IPS-11a (cell line): ENCODE measurements around the gene TMEM266.
A peak's percentile ranks its signal among the peaks of the same experiment; 100 is the strongest.
"Not testable (repeated sequence)": the region's sequence is repeated elsewhere in the genome, so short reads cannot be mapped to it uniquely, and the experiment has no call there.

Source experiments
- H3K4me3 ChIP-seq: one replicate; pipeline ENCODE4 v1.5.1; 2013; ENCODE audit warnings: low read depth, low read length, control low read depth

Gene TMEM266, protein sequence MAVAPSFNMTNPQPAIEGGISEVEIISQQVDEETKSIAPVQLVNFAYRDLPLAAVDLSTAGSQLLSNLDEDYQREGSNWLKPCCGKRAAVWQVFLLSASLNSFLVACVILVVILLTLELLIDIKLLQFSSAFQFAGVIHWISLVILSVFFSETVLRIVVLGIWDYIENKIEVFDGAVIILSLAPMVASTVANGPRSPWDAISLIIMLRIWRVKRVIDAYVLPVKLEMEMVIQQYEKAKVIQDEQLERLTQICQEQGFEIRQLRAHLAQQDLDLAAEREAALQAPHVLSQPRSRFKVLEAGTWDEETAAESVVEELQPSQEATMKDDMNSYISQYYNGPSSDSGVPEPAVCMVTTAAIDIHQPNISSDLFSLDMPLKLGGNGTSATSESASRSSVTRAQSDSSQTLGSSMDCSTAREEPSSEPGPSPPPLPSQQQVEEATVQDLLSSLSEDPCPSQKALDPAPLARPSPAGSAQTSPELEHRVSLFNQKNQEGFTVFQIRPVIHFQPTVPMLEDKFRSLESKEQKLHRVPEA

DNA sequence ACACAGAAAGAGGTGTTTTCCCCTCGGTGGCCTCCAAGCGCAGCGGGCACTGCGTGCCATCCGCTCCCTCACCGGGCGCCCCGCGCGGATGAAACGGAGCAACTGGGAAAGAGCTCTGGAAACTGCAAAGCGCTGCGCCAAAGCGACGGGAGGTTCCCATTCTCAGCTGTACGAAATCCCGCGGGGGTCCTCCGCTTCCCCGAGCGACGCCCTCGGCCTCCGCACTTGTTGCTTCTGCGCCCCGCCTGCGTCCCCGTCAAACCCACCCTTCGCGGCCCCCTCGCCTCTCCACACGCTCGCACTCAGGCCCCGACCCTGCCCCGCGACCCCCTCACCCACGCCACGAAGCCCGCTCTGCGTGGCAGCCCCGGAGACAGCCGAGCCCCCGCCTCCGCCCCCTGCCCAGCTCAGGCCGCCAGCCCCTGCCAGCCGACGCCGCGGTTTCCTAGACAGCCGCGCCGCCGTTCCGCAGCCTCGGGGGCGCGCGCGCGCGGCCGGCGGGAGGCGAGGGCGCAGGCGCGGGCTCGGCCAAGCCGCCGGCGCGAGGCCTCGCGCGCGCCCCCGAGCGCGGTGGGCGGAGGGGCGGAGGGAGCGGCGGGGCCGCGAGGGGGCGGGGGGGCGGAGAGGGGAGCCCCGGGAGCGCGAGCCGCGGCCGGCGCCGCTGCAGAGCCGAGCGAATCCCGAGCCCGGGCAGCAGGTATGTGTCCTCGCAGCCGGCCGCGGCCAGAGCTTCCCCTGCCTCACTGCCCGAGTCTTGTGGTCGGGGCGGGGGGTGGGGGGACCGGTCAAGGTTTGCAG lies at the start of gene TMEM266:
Gene TMEM266 (plus strand): TSS at position 666 of the 798 bp plus-strand sequence. CDS start 74,279 bp downstream, outside the sequence.
- H3K4me3 ChIP-seq, result peak within 1 kb of the TSS; percentile 61

GRCh38 chr15:76010613-76011012 lies 49.2 kb upstream of the TMEM266 start:
- no peak overlapping the region for H3K4me3 ChIP-seq

DNA sequence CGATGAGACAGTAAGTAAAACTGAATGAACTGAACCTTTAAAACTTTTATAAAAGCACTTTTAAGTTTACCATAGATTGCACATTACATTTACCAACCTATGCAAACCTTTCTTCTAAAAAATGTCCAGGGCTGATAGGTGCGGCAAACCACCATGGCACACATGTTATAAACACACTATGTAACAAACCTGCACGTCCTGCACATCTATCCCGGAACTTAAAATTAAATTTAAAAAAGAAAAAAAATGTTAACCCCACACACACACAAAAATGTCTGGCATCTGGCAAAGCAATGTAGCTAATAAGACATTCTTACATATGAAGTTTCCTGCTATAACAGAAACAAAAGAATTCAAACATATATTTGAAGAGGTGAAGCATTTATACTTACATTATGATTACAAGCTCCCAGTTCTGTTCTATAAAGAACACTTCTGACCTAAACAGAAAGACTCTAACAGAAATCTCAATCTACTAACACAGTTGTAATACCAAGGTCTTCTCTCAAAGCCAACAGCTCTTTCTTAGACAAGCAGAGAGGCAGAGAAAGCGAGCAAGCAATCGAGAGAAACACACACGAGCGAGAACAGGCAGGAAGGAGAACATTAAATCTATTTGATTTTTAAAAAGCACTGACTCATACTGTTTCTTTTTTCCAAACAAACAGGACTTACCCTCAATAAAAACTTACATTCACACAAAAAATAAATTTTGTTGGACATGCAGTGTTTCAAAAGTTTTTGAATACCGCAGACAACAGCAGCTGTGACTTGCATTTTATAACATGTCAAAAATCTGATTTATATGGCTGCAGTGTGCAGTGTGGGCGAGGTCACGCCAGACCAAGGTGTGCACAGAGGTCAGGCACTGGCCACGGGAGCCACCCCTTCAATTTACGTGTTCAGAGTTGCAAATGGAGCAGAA lies 47.9 kb upstream of the TMEM266 start, which contains the start of gene NRG4:
Gene NRG4 (minus strand): TSS at position 798 of the 925 bp plus-strand sequence. CDS start 1,194 bp downstream, outside the sequence.
- H3K4me3 ChIP-seq, result no peak within 1 kb of the TSS

GRCh38 chr15:76013470-76013869 lies 46.3 kb upstream of the TMEM266 start:
- H3K4me3 ChIP-seq, result not testable (repeated sequence)

DNA sequence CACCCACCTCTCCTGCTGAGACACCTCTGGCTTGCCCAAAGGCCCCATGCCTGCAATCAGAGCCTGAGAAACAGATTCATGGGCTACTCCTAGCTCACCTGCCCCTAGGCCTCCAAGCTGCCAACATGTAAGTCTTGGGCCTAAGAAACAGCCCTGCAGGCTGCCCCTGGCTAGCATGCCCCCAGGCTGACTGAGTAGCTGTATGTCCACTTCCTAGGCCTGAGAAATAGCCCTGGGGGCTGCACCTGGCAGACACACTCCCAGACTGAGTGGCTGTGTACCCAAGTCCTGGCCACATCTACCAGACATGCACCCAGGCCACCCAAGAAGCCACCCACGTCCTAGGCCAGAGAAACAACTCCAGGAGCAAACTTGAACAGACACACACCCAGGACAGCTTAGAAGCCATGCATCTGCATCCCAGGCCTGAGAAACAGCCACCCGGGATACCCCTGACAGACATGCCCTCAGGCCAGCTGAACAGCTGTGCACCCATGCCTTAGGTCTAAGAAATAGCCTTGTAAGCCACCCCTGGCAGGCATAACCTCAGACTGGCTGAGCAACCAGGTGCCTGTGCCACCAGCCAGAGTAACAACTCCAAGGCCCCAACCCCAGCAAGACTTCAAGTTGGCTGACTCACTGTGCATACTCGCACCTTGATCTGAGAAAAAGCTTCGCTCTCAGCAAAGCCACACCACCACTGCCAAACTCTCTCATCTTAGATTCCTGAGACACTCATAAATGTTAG lies 35.6 kb upstream of the TMEM266 start:
- no peak overlapping the region for H3K4me3 ChIP-seq

DNA sequence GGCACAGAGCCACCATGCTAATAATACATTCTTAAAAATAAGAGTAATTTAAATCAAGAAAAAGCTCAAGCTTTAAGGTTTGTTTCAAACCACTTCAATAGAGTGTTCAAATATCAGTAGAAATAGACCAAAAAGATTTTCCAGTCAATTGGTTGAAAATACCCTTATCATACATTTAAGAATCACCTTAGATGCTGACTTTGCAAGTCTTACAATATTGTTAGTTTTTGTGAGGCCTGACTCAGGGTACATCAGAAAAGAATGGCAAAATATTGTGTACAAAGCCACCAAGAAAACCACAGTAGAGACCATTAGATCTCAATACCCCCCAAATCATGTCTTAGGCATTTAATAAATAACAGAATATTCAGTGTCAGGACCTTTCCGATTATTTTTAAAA lies 27.7 kb upstream of the TMEM266 start:
- H3K4me3 ChIP-seq, result no peak overlapping the region

DNA sequence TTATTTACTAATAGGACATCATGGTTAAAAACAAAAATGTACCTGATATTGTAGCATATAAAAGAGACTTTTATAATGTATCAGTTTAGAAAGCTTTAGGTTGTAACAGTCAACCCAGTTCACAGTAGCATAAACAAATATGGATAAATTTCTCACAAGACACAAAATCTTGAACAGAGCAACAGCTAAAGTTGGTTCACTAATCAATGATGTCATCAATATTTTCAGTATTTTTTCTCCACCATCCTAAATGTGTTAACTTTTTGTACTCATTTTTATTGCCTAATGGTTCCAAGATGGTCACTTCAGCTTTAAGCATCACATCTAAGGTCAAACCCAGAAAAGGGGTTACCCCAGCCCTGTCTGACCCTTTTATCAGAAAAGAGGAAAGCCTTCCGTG lies 26.3 kb upstream of the TMEM266 start:
- H3K4me3 ChIP-seq, result no peak overlapping the region

- no peak overlapping the region for H3K4me3 ChIP-seq
These were observed 25.7 kb upstream of the TMEM266 start for GRCh38 chr15:76034111-76034510.

- no peak overlapping the region for H3K4me3 ChIP-seq
These were observed 24.2 kb upstream of the TMEM266 start for GRCh38 chr15:76035593-76035992.

DNA sequence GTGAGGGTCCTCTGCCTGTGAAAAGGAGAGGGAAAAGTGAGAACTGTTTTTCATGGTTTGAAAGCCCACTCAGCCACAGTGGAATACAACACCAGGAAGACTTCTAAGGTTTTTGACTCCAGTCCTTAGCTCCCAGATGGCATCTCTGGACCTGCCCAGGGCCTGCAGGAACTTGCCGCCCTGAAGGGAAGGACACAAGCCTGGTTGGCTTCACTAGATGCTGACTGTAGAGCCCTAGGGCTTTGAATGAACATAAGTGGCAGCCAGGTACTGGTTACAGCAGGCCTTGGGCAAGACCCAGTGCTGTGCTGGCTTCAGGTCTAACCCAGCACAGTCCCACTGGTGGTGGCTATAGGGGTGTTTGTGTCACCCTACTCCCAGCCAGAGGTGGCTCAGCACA lies 21.3 kb upstream of the TMEM266 start:
- H3K4me3 ChIP-seq, result no peak overlapping the region

GRCh38 chr15:76054201-76054600 lies 5.6 kb upstream of the TMEM266 start:
- not testable (repeated sequence) for H3K4me3 ChIP-seq

GRCh38 chr15:76056931-76057330 lies 2.9 kb upstream of the TMEM266 start:
- no peak overlapping the region for H3K4me3 ChIP-seq

DNA sequence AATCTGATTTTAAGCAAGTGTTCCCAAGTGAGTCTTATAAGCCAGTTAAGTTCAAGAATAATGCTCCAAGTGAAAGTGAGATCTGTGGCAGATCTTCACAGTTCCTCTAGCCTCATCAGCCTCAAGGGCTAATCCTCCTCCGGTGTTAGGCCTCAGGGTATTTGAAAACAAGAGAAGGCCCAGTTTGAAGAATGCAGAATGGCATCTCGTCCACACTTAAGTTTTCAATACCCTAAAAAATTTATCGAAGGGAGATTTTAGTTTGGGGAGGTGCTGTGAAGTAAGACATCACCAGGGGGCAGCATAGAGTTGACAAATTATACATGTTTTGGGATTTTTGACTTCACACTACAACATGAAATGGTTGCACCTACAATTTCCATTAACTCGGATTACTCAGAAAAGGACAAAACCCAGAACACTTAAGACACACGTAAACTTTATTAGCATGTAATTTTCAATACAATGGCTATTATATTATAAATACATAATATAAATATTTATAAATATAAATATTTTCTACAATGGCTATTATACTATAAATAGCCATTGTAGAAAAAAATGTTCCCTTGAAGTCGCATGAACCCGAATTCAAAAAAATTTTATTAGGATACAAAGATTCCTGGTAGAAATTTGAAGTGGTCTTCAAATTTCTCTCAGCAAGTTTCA lies 2.3 kb upstream of the TMEM266 start:
- H3K4me3 ChIP-seq, result no peak overlapping the region

DNA sequence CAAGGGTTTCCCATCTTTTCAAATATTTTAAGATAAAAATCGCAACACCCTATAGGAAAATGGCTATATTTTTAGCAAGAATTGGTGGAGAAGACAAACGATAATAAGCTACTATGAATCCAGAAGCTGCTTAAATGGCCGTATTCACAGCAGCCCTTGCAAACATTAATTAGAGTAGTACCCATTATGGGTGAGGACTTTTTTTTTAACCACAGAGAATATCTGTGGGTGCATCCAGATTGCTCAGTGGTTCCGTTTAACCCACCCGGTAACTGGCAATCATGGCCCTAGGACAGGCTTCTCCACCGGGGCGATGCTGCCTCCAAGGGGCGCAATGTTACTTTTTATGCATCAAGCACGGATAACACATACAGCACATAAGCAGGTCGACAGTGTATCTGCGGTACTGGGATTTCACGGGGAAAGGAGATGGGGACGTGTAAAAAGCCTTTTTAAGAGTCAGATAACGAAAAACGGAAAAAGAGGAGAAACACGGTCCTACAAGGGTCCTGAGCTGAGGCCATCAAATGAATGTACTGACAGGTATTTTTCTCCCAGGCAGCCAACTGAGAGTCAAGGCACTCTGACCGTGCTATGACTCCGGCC lies 968 bp upstream of the TMEM266 start:
- peak overlapping the region; percentile 61 for H3K4me3 ChIP-seq

DNA sequence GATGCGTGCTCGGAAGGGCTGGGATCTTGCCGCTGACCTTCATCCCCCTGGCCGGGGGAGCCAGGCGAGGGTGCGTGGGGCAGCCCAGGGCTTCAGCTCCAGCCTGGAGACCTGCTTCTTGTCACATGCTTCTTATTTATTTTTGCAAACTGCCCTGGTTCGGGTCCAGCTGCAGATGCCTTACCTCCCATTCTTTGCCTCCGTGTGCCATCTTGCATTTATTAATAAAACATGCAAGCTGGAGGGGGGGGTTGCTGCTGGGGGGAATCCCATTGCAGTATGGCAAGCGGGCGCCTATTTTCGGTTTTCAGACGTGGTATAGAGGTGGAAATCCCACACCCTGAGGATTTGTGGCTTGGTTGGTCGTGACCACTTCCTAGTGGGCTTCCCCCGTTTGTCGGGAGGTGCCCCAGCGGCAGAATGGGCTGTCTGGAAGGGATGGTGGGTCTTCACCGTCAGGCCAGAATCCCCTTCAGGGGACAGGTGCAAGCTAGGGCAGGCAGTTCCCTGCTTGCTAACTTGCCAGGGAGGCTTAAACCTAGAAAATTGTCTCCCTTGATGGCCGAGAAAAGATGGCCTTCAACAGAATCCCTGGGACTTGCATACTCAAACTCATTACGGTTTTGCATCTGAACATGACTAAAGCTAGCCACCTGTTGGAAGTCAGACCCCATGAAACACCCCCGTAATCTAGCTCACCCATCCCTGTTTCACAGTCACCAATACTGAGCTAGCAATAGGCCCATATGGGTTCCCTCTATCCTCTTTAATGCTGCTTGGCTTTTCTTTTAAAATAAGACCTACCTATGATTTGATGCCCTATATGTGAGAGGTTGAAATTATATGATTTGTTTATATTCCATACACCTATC lies 569 bp downstream of the TMEM266 start:
- peak overlapping the region; percentile 61 for H3K4me3 ChIP-seq

- H3K4me3 ChIP-seq, result no peak overlapping the region
These were observed 1.9 kb downstream of the TMEM266 start for GRCh38 chr15:76061700-76062099.

DNA sequence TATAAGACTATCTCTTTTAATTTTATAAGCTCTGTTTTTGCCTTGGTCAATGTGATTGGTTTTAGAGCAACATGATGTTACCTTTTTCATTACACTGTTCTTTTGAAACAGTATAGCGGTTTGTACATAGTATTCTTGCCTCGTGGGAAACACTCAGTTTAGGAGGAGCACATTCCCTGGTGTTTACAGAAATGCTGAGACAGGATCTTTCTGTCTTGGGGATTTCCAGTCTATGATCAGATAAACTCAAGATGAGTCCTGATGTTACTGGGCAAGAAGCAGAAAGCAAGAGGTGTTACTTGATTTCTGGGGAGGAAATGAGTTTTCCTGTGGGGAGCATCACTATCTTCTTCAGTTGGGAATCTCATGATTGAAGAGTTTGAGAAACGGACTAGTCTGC lies 2.5 kb downstream of the TMEM266 start:
- no peak overlapping the region for H3K4me3 ChIP-seq

- H3K4me3 ChIP-seq, result no peak overlapping the region
These were observed 4.6 kb downstream of the TMEM266 start for GRCh38 chr15:76064375-76064774.
